Measurements from ENCODE around the gene PRKRIP1. TPM values are rescaled to one million over a fixed set of nuclear protein-coding genes. Genes with fewer than 3 reads are reported as not detected.

PRKRIP1 gene
- polyA plus RNA-seq, 3 donors = 6.6 to 27.0 (median 7.4) TPM

GRCh38 chr7:102469351-102469971, 73.3 kb downstream of the PRKRIP1 start:
- Mint-ChIP-seq H3K27ac (no peak overlapping the region), H3K36me3 (peaks cover 14 to 22% of the 10 kb centered on the region in 2 donors), H3K27me3 (ENCODE audit: low read depth in 3 of 3) (peaks cover 0 to 2% (median 2%) of the 10 kb centered on the region in 3 donors), H3K4me1 (peaks cover 14% of the 10 kb centered on the region), H3K4me3 (no peak overlapping the region), H3K9me3 (no peaks in the 10 kb centered on the region)
- no peak overlapping the region for H3K9ac ChIP-seq (ENCODE audit: insufficient read depth, low read length, poor library complexity, severe bottlenecking)
- intact Hi-C loops (cut with micrococcal nuclease) = loop anchor here in 1 of 2 donors (10.0 kb wide), 1 partner anchor 185 kb away; the partner anchor contains the start of gene SH2B2
- peaks cover 15 to 19% of the 10 kb centered on the region in 2 donors for H3K36me3 ChIP-seq (replicated peaks in 1 of 2; ENCODE audit: control insufficient read depth in 1 of 2, insufficient read depth in 2 of 2, low read length in 2 of 2)
- no peak overlapping the region for H3K4me2 ChIP-seq (replicated peaks; ENCODE audit: extremely low read depth, low read length, poor library complexity, severe bottlenecking)
- peaks cover 9% of the 10 kb centered on the region for H4K20me1 ChIP-seq (ENCODE audit: insufficient read depth, low read length)
- DNase-seq = no peak
- H3K79me2 ChIP-seq (ENCODE audit: insufficient read depth, low read length) = peaks cover 3% of the 10 kb centered on the region
- no peaks in the 10 kb centered on the region for H3K9me3 ChIP-seq (replicated peaks in 1 of 2; ENCODE audit: control insufficient read depth in 1 of 2, insufficient read depth in 1 of 2, low read length in 2 of 2)
- H3K4me3 ChIP-seq (replicated peaks in 1 of 3; ENCODE audit: low read depth in 2 of 3, low read length in 3 of 3) = no peak overlapping the region
- no peak overlapping the region for H3K27ac ChIP-seq (ENCODE audit: low read depth in 1 of 2, low read length in 2 of 2)
- TF ChIP-seq, protein P1, sequence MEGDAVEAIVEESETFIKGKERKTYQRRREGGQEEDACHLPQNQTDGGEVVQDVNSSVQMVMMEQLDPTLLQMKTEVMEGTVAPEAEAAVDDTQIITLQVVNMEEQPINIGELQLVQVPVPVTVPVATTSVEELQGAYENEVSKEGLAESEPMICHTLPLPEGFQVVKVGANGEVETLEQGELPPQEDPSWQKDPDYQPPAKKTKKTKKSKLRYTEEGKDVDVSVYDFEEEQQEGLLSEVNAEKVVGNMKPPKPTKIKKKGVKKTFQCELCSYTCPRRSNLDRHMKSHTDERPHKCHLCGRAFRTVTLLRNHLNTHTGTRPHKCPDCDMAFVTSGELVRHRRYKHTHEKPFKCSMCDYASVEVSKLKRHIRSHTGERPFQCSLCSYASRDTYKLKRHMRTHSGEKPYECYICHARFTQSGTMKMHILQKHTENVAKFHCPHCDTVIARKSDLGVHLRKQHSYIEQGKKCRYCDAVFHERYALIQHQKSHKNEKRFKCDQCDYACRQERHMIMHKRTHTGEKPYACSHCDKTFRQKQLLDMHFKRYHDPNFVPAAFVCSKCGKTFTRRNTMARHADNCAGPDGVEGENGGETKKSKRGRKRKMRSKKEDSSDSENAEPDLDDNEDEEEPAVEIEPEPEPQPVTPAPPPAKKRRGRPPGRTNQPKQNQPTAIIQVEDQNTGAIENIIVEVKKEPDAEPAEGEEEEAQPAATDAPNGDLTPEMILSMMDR (IDR thresholded peaks at IDR 0.05) = no peak
- H3K27me3 ChIP-seq (ENCODE audit: control insufficient read depth in 2 of 2, insufficient read depth in 2 of 2, low read length in 2 of 2) = no peaks in the 10 kb centered on the region
- WGBS (ENCODE audit: insufficient coverage) = 92% methylated on average over 20 of the region's 24 CpGs
- H3K4me1 ChIP-seq (ENCODE audit: control insufficient read depth in 1 of 2, insufficient read depth in 2 of 2, low read length in 2 of 2) = peaks cover 9 to 11% of the 10 kb centered on the region in 2 donors
- H2AFZ ChIP-seq (ENCODE audit: insufficient read depth, low read depth, low read length, poor library complexity, severe bottlenecking) = no peak overlapping the region

DNA sequence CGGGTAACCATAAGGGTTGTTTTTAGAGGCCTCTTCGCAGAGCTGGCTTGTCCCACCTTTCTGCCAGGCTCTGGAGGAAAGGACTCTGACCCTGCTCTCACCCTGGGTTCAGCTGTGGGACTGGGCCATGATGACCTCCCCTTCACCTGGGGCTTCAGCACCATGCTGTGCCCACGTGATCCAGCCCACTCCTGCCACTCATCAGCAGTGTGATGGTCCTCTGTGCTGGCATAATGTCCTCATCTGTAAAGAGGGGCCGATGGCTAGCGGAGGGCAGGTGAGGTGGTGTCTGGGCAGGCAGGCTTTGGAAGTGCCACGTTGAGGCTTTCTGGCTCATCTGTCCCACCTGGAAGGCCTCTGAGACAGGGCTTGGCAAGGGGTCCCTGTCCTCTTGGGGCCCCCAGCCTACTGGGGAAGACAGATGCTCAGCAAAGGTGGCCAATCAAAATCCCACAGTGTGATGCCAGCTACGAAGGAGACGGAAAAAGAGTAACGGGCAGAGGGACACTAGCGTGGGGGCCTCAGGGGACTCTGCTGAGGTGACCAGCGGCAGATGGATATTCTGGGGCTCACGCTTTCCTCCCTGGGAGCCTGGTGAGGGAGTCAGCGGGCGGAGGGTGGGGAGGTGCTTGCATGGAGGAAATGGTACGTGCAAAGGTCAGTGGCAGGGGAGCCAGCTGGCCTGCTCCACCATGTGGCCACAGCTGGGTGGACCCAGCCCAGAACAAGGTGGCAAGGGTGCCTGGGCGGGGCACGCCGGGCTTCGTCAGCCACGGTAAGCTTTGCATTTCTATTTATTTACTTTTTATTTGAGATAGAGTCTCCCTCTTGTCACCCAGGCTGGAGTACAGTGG, 74.0 kb downstream of the PRKRIP1 start:
- Histone ChIP-seq H3K27me3 (ENCODE audit: control insufficient read depth in 2 of 2, insufficient read depth in 2 of 2, low read length in 2 of 2) (no peaks in the 10 kb centered on the region), H3K79me2 (ENCODE audit: insufficient read depth, low read length) (no peaks in the 10 kb centered on the region), H3K4me2 (replicated peaks; ENCODE audit: extremely low read depth, low read length, poor library complexity, severe bottlenecking) (no peak overlapping the region), H3K36me3 (replicated peaks in 1 of 2; ENCODE audit: control insufficient read depth in 1 of 2, insufficient read depth in 2 of 2, low read length in 2 of 2) (peaks cover 15 to 19% of the 10 kb centered on the region in 2 donors), H3K27ac (ENCODE audit: low read depth in 1 of 2, low read length in 2 of 2) (no peak overlapping the region), H3K4me3 (replicated peaks in 1 of 3; ENCODE audit: low read depth in 2 of 3, low read length in 3 of 3) (no peak overlapping the region), H3K9me3 (replicated peaks in 1 of 2; ENCODE audit: control insufficient read depth in 1 of 2, insufficient read depth in 1 of 2, low read length in 2 of 2) (no peaks in the 10 kb centered on the region), H3K9ac (ENCODE audit: insufficient read depth, low read length, poor library complexity, severe bottlenecking) (no peak overlapping the region), H2AFZ (ENCODE audit: insufficient read depth, low read depth, low read length, poor library complexity, severe bottlenecking) (no peak overlapping the region), H4K20me1 (ENCODE audit: insufficient read depth, low read length) (peaks cover 9% of the 10 kb centered on the region), H3K4me1 (ENCODE audit: control insufficient read depth in 1 of 2, insufficient read depth in 2 of 2, low read length in 2 of 2) (peaks cover 7 to 8% of the 10 kb centered on the region in 2 donors)
- peaks cover 14% of the 10 kb centered on the region for H3K4me1 Mint-ChIP-seq
- H3K36me3 Mint-ChIP-seq = peaks cover 14 to 22% of the 10 kb centered on the region in 2 donors
- H3K9me3 Mint-ChIP-seq = no peaks in the 10 kb centered on the region
- intact Hi-C loops (cut with micrococcal nuclease) = loop anchor here in 1 of 2 donors (10.0 kb wide), 1 partner anchor 185 kb away; the partner anchor contains the start of gene SH2B2
- TF ChIP-seq, protein P1 (IDR thresholded peaks at IDR 0.05) = no peak
- no peak overlapping the region for H3K27ac Mint-ChIP-seq
- WGBS (ENCODE audit: insufficient coverage) = 89% methylated on average over 13 of the region's 20 CpGs
- peaks cover 0 to 2% (median 2%) of the 10 kb centered on the region in 3 donors for H3K27me3 Mint-ChIP-seq (ENCODE audit: low read depth in 3 of 3)
- DNase-seq = no peak
- H3K4me3 Mint-ChIP-seq = no peak overlapping the region

Measured in CD14-positive monocyte (primary cell).